SK-N-SH (cell line): ENCODE results near the gene SMIM36.

Experiments
- CTCF ChIP-seq: fragments of 200-600 bp; sonication (generic); IDR thresholded peaks from 2 replicates; pipeline ENCODE4 v1.6.1; 2017; ENCODE audit warnings: antibody characterized with exemption, mild to moderate bottlenecking, moderate library complexity
- EP300 ChIP-seq, 2 experiments: IDR thresholded peaks; 2 replicates each; pipeline versions ENCODE4 v1.4.0 to v1.6.1; 2012; ENCODE audit warnings: borderline replicate concordance in 1 of 2, low read depth in 1 of 2, low read length in 1 of 2
- EZH2phosphoT487 ChIP-seq: fragments of 200-600 bp; sonication (generic); IDR thresholded peaks from 2 replicates; pipeline ENCODE4 v1.6.1; 2017; ENCODE audit warnings: low read depth, mixed run types, mild to moderate bottlenecking, antibody characterized with exemption, moderate library complexity, borderline replicate concordance
- REST ChIP-seq: IDR thresholded peaks from 2 replicates; pipeline ENCODE4 v1.6.1; 2012; ENCODE audit warnings: mild to moderate bottlenecking, low read depth, low read length, moderate library complexity
- SMC3 ChIP-seq: IDR thresholded peaks from 2 replicates; pipeline ENCODE4 v1.6.1; 2012; ENCODE audit warnings: low read depth, low read length, improper control_type of control experiment
- TAF1 ChIP-seq: IDR thresholded peaks from 2 replicates; pipeline ENCODE4 v1.6.1; 2012; ENCODE audit warnings: low read depth, mild to moderate bottlenecking, low read length, moderate library complexity, borderline replicate concordance

DNA sequence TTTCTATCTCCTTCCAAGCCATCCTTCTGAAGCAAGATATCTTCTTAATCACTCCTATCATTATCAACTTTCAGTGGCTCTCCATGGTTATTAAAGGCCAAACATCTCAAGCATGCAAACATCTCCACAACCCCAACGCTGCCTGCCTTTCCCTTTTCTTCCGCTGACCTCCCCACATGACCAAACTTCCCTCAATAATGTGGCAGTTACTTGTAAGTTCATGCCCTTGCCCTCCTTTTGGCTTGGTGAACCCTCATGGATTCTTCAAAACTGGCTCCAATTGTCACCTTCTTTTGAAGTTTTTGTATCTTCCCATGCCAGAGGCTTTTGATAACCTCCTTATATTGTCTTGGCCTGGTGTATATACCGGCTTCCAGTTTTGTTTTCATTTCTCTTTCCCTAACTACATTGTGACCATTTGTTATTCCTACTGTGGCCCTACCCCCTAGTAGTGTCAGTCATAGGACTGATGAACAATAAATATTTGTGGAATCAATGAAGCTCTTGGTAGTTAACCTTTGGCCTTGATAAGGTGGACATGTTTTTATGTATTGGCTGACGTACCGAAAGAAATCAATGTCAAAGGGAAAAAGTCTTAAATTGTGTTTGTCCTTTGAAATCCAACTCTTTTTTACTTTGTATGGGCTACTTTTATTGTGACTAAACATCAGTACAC is 19.9 kb upstream of the SMIM36 start:
- TF ChIP-seq REST (no peak), TAF1 (no peak), EZH2phosphoT487 (no peak), CTCF (no peak), EP300 (IDR thresholded peaks at IDR 0.05; ENCODE audit: borderline replicate concordance in 1 of 2, low read depth in 1 of 2, low read length in 1 of 2) (no peak), SMC3 (no peak)
